Measurements from ENCODE around the gene HDAC9. TPM values are rescaled to one million over a fixed set of nuclear protein-coding genes. Genes with fewer than 3 reads are reported as not detected.

HDAC9 gene
- total RNA-seq, 1 donor from 2014 or later, result 3.6 TPM

- Mint-ChIP-seq H3K4me1 (ENCODE audit: low read depth) (peaks cover 2% of the 10 kb centered on the region), H3K36me3 (ENCODE audit: insufficient read depth) (no peaks in the 10 kb centered on the region), H3K4me3 (ENCODE audit: low read depth) (no peak overlapping the region), H3K9me3 (ENCODE audit: low read depth) (no peaks in the 10 kb centered on the region), H3K27me3 (no peaks in the 10 kb centered on the region), H3K27ac (no peak overlapping the region)
- DNase-seq (ENCODE audit: low spot score, unreplicated experiment), result no peak
- TF ChIP-seq CTCF (IDR thresholded peaks at IDR 0.05; ENCODE audit: unreplicated experiment), result no peak
These were observed 78.1 kb downstream of the HDAC9 start for GRCh38 chr7:18573410-18574234.

GRCh38 chr7:18574235-18574540, 78.6 kb downstream of the HDAC9 start:
- Mint-ChIP-seq H3K27ac (no peak overlapping the region), H3K4me3 (ENCODE audit: low read depth) (no peak overlapping the region), H3K27me3 (no peaks in the 10 kb centered on the region), H3K36me3 (ENCODE audit: insufficient read depth) (no peaks in the 10 kb centered on the region), H3K9me3 (ENCODE audit: low read depth) (no peaks in the 10 kb centered on the region), H3K4me1 (ENCODE audit: low read depth) (peaks cover 2% of the 10 kb centered on the region)
- TF ChIP-seq CTCF (IDR thresholded peaks at IDR 0.05; ENCODE audit: unreplicated experiment), result no peak
- DNase-seq (ENCODE audit: low spot score, unreplicated experiment), result no peak

GRCh38 chr7:18574676-18575075, 79.1 kb downstream of the HDAC9 start:
- Mint-ChIP-seq H3K9me3 (ENCODE audit: low read depth) (no peaks in the 10 kb centered on the region), H3K27me3 (no peaks in the 10 kb centered on the region), H3K4me1 (ENCODE audit: low read depth) (peaks cover 2% of the 10 kb centered on the region), H3K36me3 (ENCODE audit: insufficient read depth) (no peaks in the 10 kb centered on the region), H3K27ac (no peak overlapping the region), H3K4me3 (ENCODE audit: low read depth) (no peak overlapping the region)
- no peak for DNase-seq (ENCODE audit: low spot score, unreplicated experiment)
- TF ChIP-seq CTCF (IDR thresholded peaks at IDR 0.05; ENCODE audit: unreplicated experiment), result no peak

- H3K27ac Mint-ChIP-seq, result no peak overlapping the region
- H3K9me3 Mint-ChIP-seq (ENCODE audit: low read depth), result no peaks in the 10 kb centered on the region
- no peak for TF ChIP-seq CTCF (IDR thresholded peaks at IDR 0.05; ENCODE audit: unreplicated experiment)
- peaks cover 4% of the 10 kb centered on the region for H3K4me1 Mint-ChIP-seq (ENCODE audit: low read depth)
- no peak for DNase-seq (ENCODE audit: low spot score, unreplicated experiment)
- no peaks in the 10 kb centered on the region for H3K27me3 Mint-ChIP-seq
- no peak overlapping the region for H3K4me3 Mint-ChIP-seq (ENCODE audit: low read depth)
- no peaks in the 10 kb centered on the region for H3K36me3 Mint-ChIP-seq (ENCODE audit: insufficient read depth)
These were observed 80.3 kb downstream of the HDAC9 start for GRCh38 chr7:18575622-18576572.

- no peak for TF ChIP-seq CTCF (IDR thresholded peaks at IDR 0.05; ENCODE audit: unreplicated experiment)
- no peaks in the 10 kb centered on the region for H3K27me3 Mint-ChIP-seq
- no peak for DNase-seq (ENCODE audit: low spot score, unreplicated experiment)
- no peaks in the 10 kb centered on the region for H3K9me3 Mint-ChIP-seq (ENCODE audit: low read depth)
- H3K27ac Mint-ChIP-seq, result no peak overlapping the region
- H3K4me3 Mint-ChIP-seq (ENCODE audit: low read depth), result no peak overlapping the region
- peaks cover 14% of the 10 kb centered on the region for H3K4me1 Mint-ChIP-seq (ENCODE audit: low read depth)
- no peaks in the 10 kb centered on the region for H3K36me3 Mint-ChIP-seq (ENCODE audit: insufficient read depth)
These were observed 81.7 kb downstream of the HDAC9 start for GRCh38 chr7:18577096-18577771.

All from progenitor cell of endocrine pancreas (in vitro differentiated cells).